HG02852 (cell line): ENCODE results near the gene WRAP73.
"Not testable (repeated sequence)": the region's sequence is repeated elsewhere in the genome, so short reads cannot be mapped to it uniquely, and the experiment has no call there.

ENCODE experiments used
- ATAC-seq: cut with Tn5 transposase; IDR thresholded peaks from one replicate; pipeline ENCODE4 v1.9.1; 2021; ENCODE audit warnings: mild to moderate bottlenecking, moderate library complexity; ENCODE audit not compliant: unreplicated experiment

The WRAP73 gene

GRCh38 chr1:3584915-3585314 lies 65.0 kb downstream of the WRAP73 start:
- ATAC-seq, result no peak

GRCh38 chr1:3583751-3584150 lies 66.2 kb downstream of the WRAP73 start:
- not testable (repeated sequence) for ATAC-seq

- no peak for ATAC-seq
Observed at GRCh38 chr1:3581296-3582036, 68.4 kb downstream of the WRAP73 start.
